G401.6 (cell line): ENCODE data around the gene PKN3.
"Not testable (repeated sequence)": the region's sequence is repeated elsewhere in the genome, so short reads cannot be mapped to it uniquely, and the experiment has no call there.

Source experiments
- FAIRE-seq: peaks from 2 replicates; lab custom pipeline; 2012; peaks lifted over from hg19 to GRCh38; lab: Jason Lieb, UNC

The PKN3 gene

DNA sequence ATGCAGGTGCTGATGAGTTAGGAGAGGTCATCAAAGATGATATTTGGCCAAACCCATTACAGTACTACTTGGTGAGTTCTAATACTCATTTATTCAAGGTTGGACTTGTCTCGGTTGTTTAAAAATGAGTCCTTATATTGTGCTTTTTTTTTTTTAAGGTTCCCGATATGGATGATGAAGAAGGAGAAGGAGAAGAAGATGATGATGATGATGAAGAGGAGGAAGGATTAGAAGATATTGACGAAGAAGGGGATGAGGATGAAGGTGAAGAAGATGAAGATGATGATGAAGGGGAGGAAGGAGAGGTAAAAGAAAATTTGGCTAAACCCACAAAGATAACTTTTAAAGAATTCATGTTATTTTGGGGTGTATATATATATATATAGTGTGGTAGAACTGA lies 8.6 kb upstream of the PKN3 start:
- FAIRE-seq: not testable (repeated sequence)

- no peak for FAIRE-seq
Observed at GRCh38 chr9:128694344-128694743, 8.0 kb upstream of the PKN3 start.

GRCh38 chr9:128696923-128697707 lies 5.2 kb upstream of the PKN3 start:
- FAIRE-seq: no peak

- FAIRE-seq: not testable (repeated sequence)
Observed at GRCh38 chr9:128699096-128699795, 3.1 kb upstream of the PKN3 start.

- FAIRE-seq: no peak
Observed at GRCh38 chr9:128701227-128701854, 962 bp upstream of the PKN3 start.

DNA sequence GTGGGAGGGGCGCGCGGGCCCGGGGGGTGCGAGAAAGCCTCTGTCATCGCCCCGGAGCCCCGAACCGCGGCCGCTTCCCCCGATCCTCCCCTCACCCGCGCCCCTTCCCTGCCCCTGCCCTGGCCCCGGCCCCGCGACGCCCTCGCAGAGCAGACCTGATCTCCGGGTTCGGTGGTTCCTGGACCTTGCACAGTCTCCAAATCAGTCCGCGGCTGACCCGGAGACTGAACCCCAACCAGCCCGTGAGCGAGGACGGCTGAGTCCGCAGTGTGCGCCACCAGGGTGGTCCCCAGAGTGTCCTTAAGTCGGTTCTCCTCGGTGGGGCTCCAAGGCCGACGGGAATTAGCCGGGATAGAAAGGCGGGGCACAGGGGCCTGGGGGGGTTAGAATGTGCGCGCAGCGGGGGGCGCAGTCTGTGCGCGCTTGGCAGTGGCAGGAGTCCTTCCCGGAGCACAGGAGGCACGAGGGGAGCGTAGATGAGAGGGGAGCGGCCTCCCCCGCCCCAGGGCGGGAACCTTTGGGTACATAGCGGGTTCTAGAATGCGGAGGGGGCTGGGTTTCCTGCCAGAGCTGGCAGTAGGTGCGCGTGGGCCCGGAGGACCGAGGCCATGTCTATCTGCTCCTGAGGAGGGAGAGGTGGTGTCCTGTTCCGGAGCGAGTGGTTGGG lies 779 bp downstream of the PKN3 start:
- no peak for FAIRE-seq

GRCh38 chr9:128703616-128704355 lies 1.5 kb downstream of the PKN3 start:
- FAIRE-seq: no peak

GRCh38 chr9:128704356-128704670 lies 2.0 kb downstream of the PKN3 start:
- no peak for FAIRE-seq

GRCh38 chr9:128705051-128705965 lies 3.0 kb downstream of the PKN3 start:
- FAIRE-seq: no peak

- FAIRE-seq: no peak
Observed at GRCh38 chr9:128706045-128706444, 3.7 kb downstream of the PKN3 start.

DNA sequence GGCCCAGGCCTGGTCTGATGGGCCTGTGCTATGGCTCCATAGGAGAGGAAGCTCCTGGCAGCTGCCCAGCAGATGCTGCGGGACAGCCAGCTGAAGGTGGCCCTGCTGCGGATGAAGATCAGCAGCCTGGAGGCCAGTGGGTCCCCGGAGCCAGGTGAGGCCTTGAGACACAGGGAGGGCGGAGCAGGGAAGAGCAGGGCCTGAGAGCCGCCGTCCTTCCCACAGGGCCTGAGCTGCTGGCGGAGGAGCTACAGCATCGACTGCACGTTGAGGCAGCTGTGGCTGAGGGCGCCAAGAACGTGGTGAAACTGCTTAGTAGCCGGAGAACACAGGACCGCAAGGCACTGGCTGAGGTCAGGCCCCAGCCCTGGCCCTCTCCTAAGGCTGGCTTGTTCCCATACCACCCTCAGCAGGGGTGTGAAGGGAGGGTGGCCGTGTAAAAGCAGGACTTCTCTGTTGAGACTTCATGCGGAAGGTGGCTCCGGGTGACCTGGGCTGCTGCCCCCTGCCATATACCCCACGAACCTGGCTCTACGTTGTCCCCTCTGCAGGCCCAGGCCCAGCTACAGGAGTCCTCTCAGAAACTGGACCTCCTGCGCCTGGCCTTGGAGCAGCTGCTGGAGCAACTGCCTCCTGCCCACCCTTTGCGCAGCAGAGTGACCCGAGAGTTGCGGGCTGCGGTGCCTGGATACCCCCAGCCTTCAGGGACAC lies 4.5 kb downstream of the PKN3 start:
- no peak for FAIRE-seq

DNA sequence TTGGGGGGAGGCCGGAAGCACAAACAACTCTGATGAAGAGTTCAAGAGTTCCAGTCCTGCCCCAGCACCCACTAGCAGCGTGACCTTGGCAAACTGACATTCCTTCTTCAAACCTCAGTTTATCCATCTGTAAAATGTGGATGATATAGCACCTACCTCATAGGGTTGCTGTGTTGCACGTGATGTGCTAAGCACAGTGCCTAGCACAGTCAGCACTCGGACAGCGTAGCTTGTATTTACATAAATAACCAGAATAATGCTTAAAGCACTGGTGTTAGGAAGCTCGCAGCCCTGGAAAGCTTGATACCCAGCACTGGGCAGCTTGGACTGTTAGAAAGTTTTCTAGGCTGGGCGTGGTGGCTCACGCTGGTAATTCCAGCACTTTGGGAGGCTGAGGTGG lies 5.1 kb downstream of the PKN3 start:
- FAIRE-seq: no peak

DNA sequence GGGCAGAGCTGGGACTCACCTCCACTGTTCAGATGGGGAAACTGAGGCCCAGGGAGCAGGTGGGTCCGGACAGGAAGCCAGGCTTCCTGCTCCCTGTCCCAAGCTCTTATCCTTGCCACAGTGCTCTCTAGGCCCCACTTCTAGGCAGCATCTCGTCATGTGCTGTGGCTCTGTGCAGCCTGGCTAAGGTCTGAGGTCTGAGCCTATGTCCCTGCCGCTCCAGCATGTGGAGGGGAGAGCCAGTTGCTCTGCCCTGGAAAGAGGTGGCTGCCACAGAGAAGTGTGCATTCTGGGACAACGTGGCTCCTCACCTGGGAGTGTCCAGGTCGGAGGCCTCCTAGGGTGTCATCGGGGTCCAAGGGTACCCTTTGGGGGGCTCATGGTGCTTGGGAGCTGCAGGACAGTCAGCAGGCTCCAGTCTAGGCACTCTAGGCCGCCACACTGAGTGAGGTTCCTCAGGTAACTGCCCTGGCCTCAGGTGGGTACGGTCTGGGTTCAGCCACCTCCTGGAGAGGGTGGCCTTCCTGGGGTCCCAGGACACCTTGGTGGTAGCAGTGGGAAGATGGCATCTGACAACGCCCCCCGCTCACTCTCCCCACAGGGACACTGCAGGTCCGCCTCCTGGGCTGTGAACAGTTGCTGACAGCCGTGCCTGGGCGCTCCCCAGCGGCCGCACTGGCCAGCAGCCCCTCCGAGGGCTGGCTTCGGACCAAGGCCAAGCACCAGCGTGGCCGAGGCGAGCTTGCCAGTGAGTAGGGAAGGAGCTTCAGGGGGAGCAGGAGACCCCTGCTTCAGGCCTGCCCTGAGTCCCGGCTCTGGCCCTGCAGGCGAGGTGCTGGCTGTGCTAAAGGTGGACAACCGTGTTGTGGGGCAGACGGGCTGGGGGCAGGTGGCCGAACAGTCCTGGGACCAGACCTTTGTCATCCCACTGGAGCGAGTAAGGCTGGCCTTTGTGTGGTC lies 10.4 kb downstream of the PKN3 start:
- FAIRE-seq: no peak

- FAIRE-seq: no peak
Observed at GRCh38 chr9:128713411-128713780, 11.1 kb downstream of the PKN3 start.

DNA sequence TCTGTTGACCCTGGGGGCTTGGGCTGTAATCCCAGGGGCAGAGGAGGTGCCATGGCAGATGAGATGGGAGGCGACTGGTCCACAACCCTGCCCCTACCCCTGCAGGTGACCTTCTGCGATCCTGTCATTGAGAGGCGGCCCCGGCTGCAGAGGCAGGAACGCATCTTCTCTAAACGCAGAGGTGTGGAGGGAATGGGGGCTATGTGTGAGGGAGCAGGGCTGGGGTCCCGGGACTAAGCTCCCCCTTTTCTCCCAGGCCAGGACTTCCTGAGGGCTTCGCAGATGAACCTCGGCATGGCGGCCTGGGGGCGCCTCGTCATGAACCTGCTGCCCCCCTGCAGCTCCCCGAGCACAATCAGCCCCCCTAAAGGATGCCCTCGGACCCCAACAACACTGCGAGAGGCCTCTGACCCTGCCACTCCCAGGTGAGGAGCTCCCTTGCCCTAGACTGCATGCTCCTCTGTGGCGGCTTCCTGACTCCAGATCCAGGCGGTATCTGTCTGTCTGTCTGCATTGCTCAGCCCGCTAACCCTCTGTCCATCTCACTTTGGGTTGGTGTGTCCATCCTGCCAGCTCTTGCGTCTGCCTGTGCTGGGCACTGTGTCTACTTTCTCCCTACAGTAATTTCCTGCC lies 11.8 kb downstream of the PKN3 start:
- no peak for FAIRE-seq

DNA sequence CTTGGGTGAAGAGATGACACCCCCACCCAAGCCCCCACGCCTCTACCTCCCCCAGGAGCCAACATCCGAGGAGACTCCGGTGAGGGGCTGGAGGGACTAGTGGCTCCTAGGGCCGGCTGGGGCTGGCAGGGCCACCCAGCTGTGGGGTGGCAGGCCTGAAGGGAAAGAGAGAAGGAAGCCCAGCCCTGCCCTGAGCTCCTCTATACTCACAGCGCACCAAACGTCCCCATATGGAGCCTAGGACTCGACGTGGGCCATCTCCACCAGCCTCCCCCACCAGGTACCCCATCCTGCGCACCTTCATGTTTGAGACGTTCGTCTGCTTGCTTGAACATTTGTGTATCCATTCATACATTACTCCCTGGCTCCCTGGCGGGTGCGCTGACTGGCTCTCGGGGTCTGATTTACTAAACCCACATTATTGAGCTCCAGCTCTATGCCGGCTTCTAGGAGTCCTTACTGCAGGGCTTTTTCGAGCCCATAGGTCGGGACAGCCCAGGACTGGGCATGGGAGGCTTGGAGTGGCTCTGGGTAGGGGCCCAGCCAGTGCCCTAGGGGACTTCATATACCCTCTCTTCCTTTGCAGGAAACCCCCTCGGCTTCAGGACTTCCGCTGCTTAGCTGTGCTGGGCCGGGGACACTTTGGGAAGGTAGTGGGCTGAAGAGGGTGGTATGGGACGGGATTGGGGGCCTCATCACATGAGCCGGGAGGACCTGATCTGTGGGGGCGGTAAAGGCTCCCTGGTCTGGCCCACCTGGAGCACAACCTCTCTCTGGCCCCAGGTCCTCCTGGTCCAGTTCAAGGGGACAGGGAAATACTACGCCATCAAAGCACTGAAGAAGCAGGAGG lies 12.5 kb downstream of the PKN3 start:
- no peak for FAIRE-seq

GRCh38 chr9:128715436-128715750 lies 13.1 kb downstream of the PKN3 start:
- no peak for FAIRE-seq

- no peak for FAIRE-seq
Observed at GRCh38 chr9:128716581-128717254, 14.4 kb downstream of the PKN3 start.
